SK-N-MC (cell line): ENCODE data around the gene KLF14.
A peak's percentile ranks its signal among the peaks of the same experiment; 100 is the strongest.
"Not testable (repeated sequence)": the region's sequence is repeated elsewhere in the genome, so short reads cannot be mapped to it uniquely, and the experiment has no call there.

Experiments
- DNase-seq: peaks from one replicate; pipeline ENCODE4 v3.0.0-alpha.2; 2011; ENCODE audit warnings: low read depth, low spot score
- H3K27ac ChIP-seq: fragments of 200-600 bp; sonication (generic); 2 replicates; pipeline ENCODE4 v1.5.1; 2016; ENCODE audit warnings: mixed run types
- H3K36me3 ChIP-seq: fragments of 200-600 bp; sonication (generic); 2 replicates; pipeline ENCODE4 v1.6.1; 2017; ENCODE audit warnings: antibody characterized with exemption, low read length, mixed read lengths; ENCODE audit not compliant: insufficient read depth
- H3K4me3 ChIP-seq: fragments of 200-600 bp; sonication (generic); 2 replicates; pipeline ENCODE4 v1.5.1; 2016
- H3K9ac ChIP-seq: fragments of 200-600 bp; sonication (generic); 2 replicates; pipeline ENCODE4 v1.8.0; 2017; ENCODE audit warnings: mixed run types, mixed read lengths; ENCODE audit not compliant: insufficient read length
- H3K9me3 ChIP-seq: fragments of 200-600 bp; sonication (generic); 2 replicates; pipeline ENCODE4 v1.6.1; 2017; ENCODE audit warnings: low read depth, mild to moderate bottlenecking, antibody characterized with exemption, low read length, moderate library complexity, mixed read lengths
- EZH2 ChIP-seq: fragments of 200-600 bp; sonication (generic); IDR thresholded peaks from one replicate; pipeline ENCODE4 v1.6.1; 2017; ENCODE audit warnings: antibody characterized with exemption
- FOXP2 ChIP-seq: optimal IDR thresholded peaks from 2 replicates; pipeline ENCODE3; 2011; ENCODE audit warnings: mild to moderate bottlenecking, moderate library complexity; ENCODE audit not compliant: insufficient read depth; ENCODE audit errors: extremely low read length, control extremely low read depth
- POLR2AphosphoS5 ChIP-seq: IDR thresholded peaks from 2 replicates; pipeline ENCODE4 v1.6.1; 2012; ENCODE audit warnings: mild to moderate bottlenecking, low read depth, low read length, borderline replicate concordance

KLF14 gene

GRCh38 chr7:130733931-130734814 lies at the start of gene KLF14:
TSS of gene KLF14 (minus strand) at chr7:130734207. CDS start at chr7:130734033, 174 bp downstream.
- no peak for TF ChIP-seq EZH2
- TF ChIP-seq POLR2AphosphoS5, result no peak
- no peak for DNase-seq
- peak within 1 kb of the TSS; percentile 32 for H3K9ac ChIP-seq

DNA sequence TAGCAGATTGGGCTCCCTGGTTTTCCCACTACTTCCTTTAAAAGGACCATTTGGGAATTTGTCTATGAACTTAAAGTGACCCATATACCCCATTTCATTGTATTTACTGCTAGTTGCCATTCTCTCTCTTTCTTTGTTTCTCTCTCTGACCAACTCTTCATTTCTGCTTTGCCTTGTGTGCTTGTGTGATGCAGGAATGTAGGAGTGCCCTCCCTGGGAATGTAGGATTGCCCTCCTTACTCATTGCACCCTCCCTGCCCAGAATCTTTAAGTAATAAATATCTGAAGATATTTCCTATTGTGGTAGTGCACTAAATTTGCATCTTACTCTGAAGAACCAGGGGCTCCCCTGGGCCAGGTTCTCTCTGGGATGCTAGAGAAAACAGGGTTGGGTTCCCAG lies 47.3 kb upstream of the KLF14 start:
- Histone ChIP-seq H3K9ac (no peak overlapping the region), H3K9me3 (no peaks in the 10 kb centered on the region), H3K36me3 (no peaks in the 10 kb centered on the region), H3K4me3 (no peak overlapping the region), H3K27ac (no peak overlapping the region)
- no peak for DNase-seq
- TF ChIP-seq EZH2 (no peak), POLR2AphosphoS5 (no peak), FOXP2 (no peak)

More at GRCh38 chr7:130733931-130734814, at the start of gene KLF14:
- no peaks in the 10 kb centered on the region for H3K36me3 ChIP-seq
- H3K9me3 ChIP-seq, result no peaks in the 10 kb centered on the region
- H3K27ac ChIP-seq, result no peak within 1 kb of the TSS
- peak within 1 kb of the TSS; percentile 84 for H3K4me3 ChIP-seq

GRCh38 chr7:130777426-130777825 lies 43.4 kb upstream of the KLF14 start:
- H3K9me3 ChIP-seq, result no peaks in the 10 kb centered on the region
- no peak for TF ChIP-seq FOXP2
- no peak for TF ChIP-seq EZH2
- no peak for TF ChIP-seq POLR2AphosphoS5
- no peak overlapping the region for H3K9ac ChIP-seq
- no peak for DNase-seq
- no peaks in the 10 kb centered on the region for H3K36me3 ChIP-seq
- H3K27ac ChIP-seq, result no peak overlapping the region
- H3K4me3 ChIP-seq, result no peak overlapping the region

DNA sequence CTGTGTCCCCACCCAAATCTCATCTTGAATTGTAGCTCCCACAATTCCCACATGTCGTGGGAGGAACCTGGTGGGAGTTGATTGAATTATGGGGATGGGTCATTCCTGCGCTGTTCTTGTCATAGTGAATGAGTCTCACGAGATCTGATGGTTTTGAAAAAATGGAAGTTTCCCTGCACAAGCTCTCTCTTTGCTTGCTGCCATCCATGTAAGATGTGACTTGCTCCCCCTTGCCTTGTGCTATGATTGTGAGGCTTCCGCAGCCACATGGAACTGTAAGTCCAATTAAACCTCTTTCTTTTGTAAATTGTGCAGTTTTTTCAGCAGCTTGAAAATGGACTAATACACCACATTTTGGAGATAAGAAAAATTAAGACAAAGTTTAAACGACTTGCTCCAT lies 38.4 kb upstream of the KLF14 start:
- not testable (repeated sequence) for H3K27ac ChIP-seq, H3K36me3 ChIP-seq, H3K9me3 ChIP-seq, DNase-seq, H3K4me3 ChIP-seq, H3K9ac ChIP-seq

DNA sequence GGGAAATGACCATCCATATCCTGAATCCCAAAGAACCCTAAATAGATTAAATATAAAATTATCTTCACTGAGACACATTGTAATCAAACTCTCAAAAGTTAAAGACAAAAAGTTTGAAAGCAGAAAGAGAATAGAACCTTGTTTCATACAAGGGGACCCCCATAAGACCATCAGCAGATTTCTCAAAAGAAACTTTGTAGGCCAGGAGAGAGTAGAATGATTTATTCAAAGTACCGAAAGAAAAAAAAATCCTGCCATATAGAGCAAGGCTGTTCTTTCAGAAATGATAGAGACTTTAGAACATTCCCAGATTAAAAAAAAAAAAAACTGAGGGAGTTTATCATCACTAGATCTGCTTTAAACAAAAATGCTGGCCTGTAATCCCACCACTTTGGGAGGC lies 34.8 kb upstream of the KLF14 start:
- no peak overlapping the region for H3K27ac ChIP-seq
- no peak overlapping the region for H3K9ac ChIP-seq
- H3K36me3 ChIP-seq, result no peaks in the 10 kb centered on the region
- H3K9me3 ChIP-seq, result 0 out of 2 replicates have a peak, but pooled peaks cover 3% of the 10 kb centered on the region
- no peak for DNase-seq
- no peak overlapping the region for H3K4me3 ChIP-seq
- TF ChIP-seq POLR2AphosphoS5, result no peak
- no peak for TF ChIP-seq FOXP2
- TF ChIP-seq EZH2, result no peak

- H3K4me3 ChIP-seq, H3K36me3 ChIP-seq, H3K9ac ChIP-seq, H3K27ac ChIP-seq, H3K9me3 ChIP-seq, DNase-seq: not testable (repeated sequence)
These were observed 30.6 kb upstream of the KLF14 start for GRCh38 chr7:130764569-130764968.

DNA sequence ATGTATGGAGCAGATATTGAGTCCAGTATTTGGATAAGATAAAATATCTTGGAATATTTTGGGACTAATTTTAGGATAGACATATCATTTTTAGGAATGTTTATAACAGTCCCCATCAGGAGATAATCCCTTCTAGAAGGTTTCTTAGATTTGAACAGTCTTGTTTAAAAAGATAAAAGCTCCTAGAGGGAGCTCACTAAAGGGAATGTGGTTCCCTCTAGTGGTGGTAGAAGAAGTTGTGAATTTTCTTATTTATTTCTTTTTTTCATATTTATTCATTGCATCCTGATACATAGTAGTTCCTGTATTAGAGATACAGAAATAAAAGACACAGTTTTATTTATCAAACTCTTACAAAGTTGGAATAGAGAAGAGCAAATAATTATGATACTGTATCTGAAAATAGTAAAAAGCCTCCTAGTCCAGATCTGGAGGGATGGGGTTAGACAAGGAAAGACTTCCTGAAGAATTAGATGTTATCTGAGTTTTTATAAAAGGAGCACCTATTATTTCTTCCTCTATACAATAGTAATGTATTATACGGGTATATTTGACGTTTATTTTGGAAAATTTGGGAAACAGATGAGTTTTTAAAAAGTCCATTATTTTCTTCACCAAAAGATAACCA lies 24.5 kb upstream of the KLF14 start:
- DNase-seq, result peak; percentile 65
- no peaks in the 10 kb centered on the region for H3K36me3 ChIP-seq
- no peak overlapping the region for H3K4me3 ChIP-seq
- H3K9ac ChIP-seq, result no peak overlapping the region
- TF ChIP-seq FOXP2 (no peak), POLR2AphosphoS5 (no peak), EZH2 (no peak)
- H3K27ac ChIP-seq, result no peak overlapping the region
- H3K9me3 ChIP-seq, result no peaks in the 10 kb centered on the region

- Histone ChIP-seq H3K36me3 (no peaks in the 10 kb centered on the region), H3K4me3 (no peak overlapping the region), H3K9me3 (no peaks in the 10 kb centered on the region), H3K9ac (no peak overlapping the region), H3K27ac (no peak overlapping the region)
- no peak for TF ChIP-seq FOXP2
- TF ChIP-seq POLR2AphosphoS5, result no peak
- no peak for TF ChIP-seq EZH2
- no peak for DNase-seq
These were observed 22.3 kb upstream of the KLF14 start for GRCh38 chr7:130756316-130756715.

GRCh38 chr7:130752424-130752823 lies 18.4 kb upstream of the KLF14 start:
- Histone ChIP-seq H3K9me3 (no peaks in the 10 kb centered on the region), H3K9ac (no peak overlapping the region), H3K27ac (no peak overlapping the region), H3K4me3 (no peak overlapping the region), H3K36me3 (no peaks in the 10 kb centered on the region)
- TF ChIP-seq POLR2AphosphoS5 (no peak), FOXP2 (no peak), EZH2 (no peak)
- no peak for DNase-seq
